Gastrocnemius medialis (tissue), 4 donors: ENCODE data around the gene TLCD4. TPM values are rescaled to one million over a fixed set of nuclear protein-coding genes. Genes with fewer than 3 reads are reported as not detected.
A peak's percentile ranks its signal among the peaks of the same experiment; 100 is the strongest.

Experiments used
- ATAC-seq, 2 donors: fragments of 150-250 bp; one replicate each; pipeline ENCODE4 v1.9.1; 2016
- DNase-seq, 2 donors: peaks; one replicate each; pipeline ENCODE4 v3.0.0-alpha.2; 2019
- H3K27ac ChIP-seq, 4 donors: fragments of 200-600 bp; sonication (generic); 1 replicate in 1 of 4; 2 replicates in 3 of 4; pipeline ENCODE4 v1.5.1; 2016 to 2018; ENCODE audit warnings: mild to moderate bottlenecking in 2 of 4, moderate library complexity in 1 of 4
- H3K27me3 ChIP-seq, 3 donors: fragments of 200-600 bp; sonication (generic) in 2 of 3; 1 replicate in 1 of 3; 2 replicates in 2 of 3; pipeline versions ENCODE4 v1.5.1 to v1.6.0; 2016 to 2019; ENCODE audit warnings: mild to moderate bottlenecking in 1 of 3, moderate library complexity in 1 of 3
- H3K36me3 ChIP-seq, 2 donors: fragments of 200-600 bp; sonication (generic) in 1 of 2; one replicate each; pipeline ENCODE4 v1.5.1; 2017 to 2018
- H3K4me1 ChIP-seq, 2 donors: fragments of 200-600 bp; sonication (generic) in 1 of 2; one replicate each; pipeline ENCODE4 v1.5.1; 2016 to 2017; ENCODE audit warnings: mild to moderate bottlenecking in 2 of 2
- H3K4me3 ChIP-seq, 4 donors: fragments of 200-600 bp; sonication (generic) in 3 of 4; 1 replicate in 1 of 4; 2 replicates in 3 of 4; pipeline ENCODE4 v1.5.1; 2016 to 2019; ENCODE audit warnings: mild to moderate bottlenecking in 2 of 4
- H3K9me3 ChIP-seq, 3 donors: fragments of 200-600 bp; sonication (generic) in 2 of 3; 1 replicate in 1 of 3; 2 replicates in 2 of 3; pipeline ENCODE4 v1.5.1; 2016 to 2019
- CTCF ChIP-seq, 5 experiments: fragments of 450-650 bp in 3 of 5; fragments of 200-600 bp in 2 of 5; sonication (generic) in 2 of 5; IDR thresholded peaks in 4 of 5; conservative IDR thresholded peaks in 1 of 5; 1 replicate in 4 of 5; 2 replicates in 1 of 5; pipeline ENCODE4 v1.5.1; 2016 to 2019; ENCODE audit warnings: antibody characterized with exemption in 5 of 5, mild to moderate bottlenecking in 3 of 5, moderate library complexity in 3 of 5
- POLR2A ChIP-seq, 2 donors: fragments of 450-650 bp; IDR thresholded peaks; one replicate each; pipeline ENCODE4 v1.6.1; 2017; ENCODE audit warnings: antibody characterized with exemption in 2 of 2, mild to moderate bottlenecking in 2 of 2, moderate library complexity in 2 of 2
- in situ Hi-C, 4 donors: fragments of 200-750 bp; cut with MboI; loops; one replicate each; pipeline versions ENCODE4 v1.15.0 to v1.8.0; 2017; ENCODE audit warnings: low sequenced_read_pairs in 4 of 4
- intact Hi-C: fragments of 100-400 bp; cut with DNase I; formaldehyde crosslinking; loops from one replicate; pipeline ENCODE4 v1.15.1; 2023; ENCODE audit warnings: low total_unique reads
- total RNA-seq, 4 donors: library from RNA; depleted of rRNA; stranded (reverse); fragments of >200 nt; gene quantifications; one replicate each; pipeline versions ENCODE4 v1.1.0 to v1.2.3, GENCODE V29; 2016

TLCD4 gene
- total RNA-seq, 4 donors from 2014 or later, result 9.8 to 12.1 (median 11.0) TPM

DNA sequence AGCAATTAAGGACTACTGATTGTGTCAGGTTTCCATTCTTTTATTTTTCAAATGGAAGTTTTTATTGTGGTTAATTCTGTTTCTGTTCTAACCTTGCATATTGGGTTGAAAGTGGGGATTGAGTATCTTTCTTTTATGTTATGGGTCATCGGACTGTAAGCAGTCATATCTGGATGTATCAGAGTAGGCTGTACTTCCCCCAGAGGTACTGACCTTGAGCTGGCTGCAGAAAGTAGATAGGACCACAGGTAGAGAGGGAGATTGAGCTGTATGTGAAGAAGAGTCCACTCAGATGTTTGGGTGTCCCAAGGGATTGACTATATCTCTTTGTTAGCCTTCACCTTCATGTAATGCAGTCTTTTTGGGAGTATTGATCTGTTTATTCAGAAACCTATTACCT is 23.9 kb upstream of the TLCD4 start:
- ATAC-seq (no peak), DNase-seq (no peak)
- no peaks in the 10 kb centered on the region for H3K27me3 ChIP-seq
- H3K4me3 ChIP-seq, result no peak overlapping the region
- H3K4me1 ChIP-seq, result no peaks in the 10 kb centered on the region
- H3K27ac ChIP-seq, result no peak overlapping the region
- no peaks in the 10 kb centered on the region for H3K9me3 ChIP-seq
- intact Hi-C loops (no loop called here), in situ Hi-C loops (no loop called here)
- no peaks in the 10 kb centered on the region for H3K36me3 ChIP-seq
- TF ChIP-seq POLR2A (IDR thresholded peaks at IDR 0.05) (no peak), CTCF (IDR thresholded peaks at IDR 0.05 in 4 of 5, conservative IDR thresholded peaks at IDR 0.05 in 1 of 5) (no peak)

GRCh38 chr1:95094923-95095322 is 22.2 kb upstream of the TLCD4 start:
- no peak for ATAC-seq
- TF ChIP-seq CTCF (IDR thresholded peaks at IDR 0.05 in 4 of 5, conservative IDR thresholded peaks at IDR 0.05 in 1 of 5) (no peak), POLR2A (IDR thresholded peaks at IDR 0.05) (no peak)
- intact Hi-C loops (no loop called here), in situ Hi-C loops (no loop called here)
- no peak for DNase-seq
- no peak overlapping the region for H3K27ac ChIP-seq
- no peaks in the 10 kb centered on the region for H3K9me3 ChIP-seq
- H3K36me3 ChIP-seq, result no peaks in the 10 kb centered on the region
- H3K27me3 ChIP-seq, result no peaks in the 10 kb centered on the region
- H3K4me1 ChIP-seq, result no peaks in the 10 kb centered on the region
- H3K4me3 ChIP-seq, result no peak overlapping the region

- H3K27me3 ChIP-seq, result no peaks in the 10 kb centered on the region
- in situ Hi-C loops, result no loop called here
- no peak overlapping the region for H3K27ac ChIP-seq
- DNase-seq (no peak), ATAC-seq (peak in 1 of 2 donors; percentile 26)
- intact Hi-C loops, result no loop called here
- TF ChIP-seq POLR2A (IDR thresholded peaks at IDR 0.05), result no peak
- TF ChIP-seq CTCF (IDR thresholded peaks at IDR 0.05 in 4 of 5, conservative IDR thresholded peaks at IDR 0.05 in 1 of 5), result no peak
- H3K4me1 ChIP-seq, result no peaks in the 10 kb centered on the region
- H3K4me3 ChIP-seq, result no peak overlapping the region
- no peaks in the 10 kb centered on the region for H3K36me3 ChIP-seq
- no peaks in the 10 kb centered on the region for H3K9me3 ChIP-seq
These were observed 21.3 kb upstream of the TLCD4 start for GRCh38 chr1:95095833-95096217.

DNA sequence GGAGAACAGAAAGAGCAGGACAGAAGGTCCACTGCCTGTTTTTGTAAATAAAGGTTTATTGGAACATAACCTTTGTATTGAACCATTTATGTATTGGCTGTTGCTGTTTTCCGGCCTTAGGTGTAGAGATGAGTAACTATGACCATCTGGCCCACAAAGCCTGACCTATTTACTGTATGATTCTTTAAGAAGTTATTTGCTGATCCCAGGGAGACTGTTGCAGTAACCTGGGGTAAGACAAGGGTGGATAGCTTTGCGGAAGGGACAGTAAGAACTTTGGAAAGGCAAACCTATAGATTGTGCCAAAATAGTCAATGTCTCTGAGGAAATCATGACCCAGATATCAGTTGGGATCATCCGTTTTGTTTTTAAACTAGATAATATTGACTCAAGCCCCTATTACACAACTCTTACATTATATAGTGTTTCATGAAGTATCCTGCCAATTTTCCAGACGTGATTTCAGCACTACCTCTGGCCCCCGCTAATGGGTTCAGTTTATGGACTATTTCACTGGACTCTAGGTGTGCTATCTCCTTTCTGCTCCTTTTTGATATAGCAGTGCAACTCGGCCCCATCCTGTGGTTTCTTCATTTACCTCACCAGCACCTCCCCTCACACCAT is 20.8 kb upstream of the TLCD4 start:
- TF ChIP-seq POLR2A (IDR thresholded peaks at IDR 0.05) (no peak), CTCF (IDR thresholded peaks at IDR 0.05 in 4 of 5, conservative IDR thresholded peaks at IDR 0.05 in 1 of 5) (no peak)
- Histone ChIP-seq H3K27ac (no peak overlapping the region), H3K9me3 (no peaks in the 10 kb centered on the region), H3K4me1 (no peaks in the 10 kb centered on the region), H3K36me3 (no peaks in the 10 kb centered on the region), H3K27me3 (no peaks in the 10 kb centered on the region), H3K4me3 (no peak overlapping the region)
- ATAC-seq (peak; percentile 69), DNase-seq (peak in 1 of 2 donors; percentile 17)
- in situ Hi-C loops, result no loop called here
- intact Hi-C loops, result no loop called here

DNA sequence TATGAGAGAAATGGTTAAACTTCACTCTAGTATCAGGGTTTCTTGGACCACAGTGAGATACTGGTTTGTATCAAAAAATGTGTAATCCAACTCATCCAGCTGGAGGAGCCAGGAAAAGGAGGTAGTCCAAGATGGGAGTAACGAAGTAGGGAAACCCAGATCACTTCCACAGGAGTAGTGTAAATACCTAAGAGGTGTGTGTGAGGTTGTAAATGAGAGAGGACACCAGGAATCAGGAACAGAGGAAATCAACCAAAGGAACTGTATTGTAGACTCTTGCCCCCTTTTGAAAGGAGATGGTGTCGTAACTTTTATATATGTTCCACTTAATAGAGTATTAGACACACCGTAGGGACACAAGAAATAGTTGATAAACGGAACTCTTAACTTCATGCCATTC is 19.7 kb upstream of the TLCD4 start:
- Histone ChIP-seq H3K27me3 (no peaks in the 10 kb centered on the region), H3K4me1 (no peaks in the 10 kb centered on the region), H3K36me3 (no peaks in the 10 kb centered on the region), H3K27ac (no peak overlapping the region), H3K9me3 (no peaks in the 10 kb centered on the region), H3K4me3 (no peak overlapping the region)
- intact Hi-C loops (no loop called here), in situ Hi-C loops (no loop called here)
- TF ChIP-seq POLR2A (IDR thresholded peaks at IDR 0.05) (no peak), CTCF (IDR thresholded peaks at IDR 0.05 in 4 of 5, conservative IDR thresholded peaks at IDR 0.05 in 1 of 5) (no peak)
- DNase-seq (no peak), ATAC-seq (no peak)
